Measurements from ENCODE around the gene SLC9A6. TPM values are rescaled to one million over a fixed set of nuclear protein-coding genes. Genes with fewer than 3 reads are reported as not detected.

The SLC9A6 gene
- 10 to 100 TPM; 12.1 to 13.3 TPM for total RNA-seq
- long read RNA-seq, donor 1, full-length matches to known transcripts, result 1 of 4 reads
- long read RNA-seq, donor 1, partial matches to known transcripts, result 0 of 4 reads
- long read RNA-seq, donor 1, other reads (novel, unspliced or antisense), result 3 of 4 reads
- long read RNA-seq, donor 2, full-length matches to known transcripts, result 1 of 3 reads
- long read RNA-seq, donor 2, partial matches to known transcripts, result 1 of 3 reads
- long read RNA-seq, donor 2, other reads (novel, unspliced or antisense), result 1 of 3 reads

DNA sequence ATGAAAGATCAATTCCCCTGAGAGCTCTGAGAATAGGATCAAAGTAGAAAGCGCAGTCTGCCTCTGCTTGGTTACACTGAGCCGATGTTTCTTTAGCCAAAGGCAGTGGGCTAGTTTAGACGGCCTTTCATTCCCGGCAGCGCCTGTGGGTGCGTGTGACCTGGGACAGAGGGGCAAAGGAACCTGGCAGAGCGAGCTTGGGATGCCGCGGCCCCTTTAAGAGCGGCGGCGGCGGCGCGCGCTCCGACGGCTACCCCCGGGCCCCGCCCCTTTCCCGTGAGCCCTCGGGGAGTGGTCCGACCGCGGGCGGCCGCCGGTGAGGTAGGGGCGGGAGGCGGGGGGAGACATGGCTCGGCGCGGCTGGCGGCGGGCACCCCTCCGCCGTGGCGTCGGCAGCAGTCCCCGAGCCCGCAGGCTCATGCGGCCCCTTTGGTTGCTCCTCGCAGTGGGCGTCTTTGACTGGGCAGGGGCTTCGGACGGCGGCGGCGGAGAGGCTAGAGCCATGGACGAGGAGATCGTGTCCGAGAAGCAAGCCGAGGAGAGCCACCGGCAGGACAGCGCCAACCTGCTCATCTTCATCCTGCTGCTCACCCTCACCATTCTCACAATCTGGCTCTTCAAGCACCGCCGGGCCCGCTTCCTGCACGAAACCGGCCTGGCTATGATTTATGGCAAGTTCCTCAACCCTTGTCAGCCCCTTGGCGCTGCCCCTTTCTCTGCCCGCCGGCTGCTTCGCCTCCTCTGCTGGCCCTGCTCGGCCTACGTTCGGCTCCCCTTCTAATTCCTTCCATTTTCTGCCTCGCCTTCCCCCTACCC lies at the start of gene SLC9A6:
TSS of gene SLC9A6 (plus strand) at position 279 of the 816 bp plus-strand sequence. CDS start at position 503, 224 bp downstream.
- intact Hi-C loops (cut with DNase I), result no loop called here
- DNase-seq (ENCODE audit: low spot score), result peak; percentile 92

DNA sequence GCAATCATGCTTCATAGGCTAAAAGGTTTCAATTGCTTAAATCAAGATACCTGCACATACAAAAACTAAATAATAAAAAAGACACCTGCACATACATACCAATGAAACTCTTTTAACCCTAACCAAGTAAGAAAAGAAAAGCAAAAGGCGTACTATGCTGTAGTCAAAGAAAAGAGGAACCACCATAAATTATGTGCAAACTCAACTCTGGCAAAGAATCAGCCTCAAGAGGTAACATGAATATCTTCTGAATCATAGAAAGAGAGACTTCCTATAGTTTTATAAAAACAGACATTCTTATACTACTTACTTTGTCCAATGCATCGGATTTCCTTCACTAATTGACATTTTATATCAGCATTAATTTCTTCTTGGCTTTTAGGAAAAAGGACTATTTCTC lies 40.7 kb upstream of the SLC9A6 start:
- intact Hi-C loops (cut with DNase I), result no loop called here
- DNase-seq (ENCODE audit: low spot score), result no peak

DNA sequence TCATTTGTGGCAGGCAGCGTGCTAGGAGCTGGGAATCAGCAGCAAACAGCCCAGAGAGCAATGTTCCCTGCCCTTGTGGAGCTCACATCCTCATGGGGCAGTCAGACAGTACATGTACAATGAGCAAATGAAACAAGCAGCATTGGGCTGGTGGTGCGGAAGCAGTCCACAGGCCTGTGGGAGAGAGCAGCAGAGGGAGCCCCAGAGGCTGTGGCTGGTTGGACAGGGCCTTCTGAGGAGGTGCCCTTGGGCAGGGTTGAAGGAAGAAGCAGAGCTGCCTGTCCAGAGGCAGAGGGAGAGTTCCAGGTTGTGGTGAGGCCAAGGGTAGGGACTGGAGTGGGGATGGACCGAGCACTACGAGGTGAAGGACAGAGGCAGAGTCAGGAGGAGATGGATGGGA lies 33.9 kb upstream of the SLC9A6 start:
- intact Hi-C loops (cut with DNase I), result no loop called here
- DNase-seq (ENCODE audit: low spot score), result no peak

DNA sequence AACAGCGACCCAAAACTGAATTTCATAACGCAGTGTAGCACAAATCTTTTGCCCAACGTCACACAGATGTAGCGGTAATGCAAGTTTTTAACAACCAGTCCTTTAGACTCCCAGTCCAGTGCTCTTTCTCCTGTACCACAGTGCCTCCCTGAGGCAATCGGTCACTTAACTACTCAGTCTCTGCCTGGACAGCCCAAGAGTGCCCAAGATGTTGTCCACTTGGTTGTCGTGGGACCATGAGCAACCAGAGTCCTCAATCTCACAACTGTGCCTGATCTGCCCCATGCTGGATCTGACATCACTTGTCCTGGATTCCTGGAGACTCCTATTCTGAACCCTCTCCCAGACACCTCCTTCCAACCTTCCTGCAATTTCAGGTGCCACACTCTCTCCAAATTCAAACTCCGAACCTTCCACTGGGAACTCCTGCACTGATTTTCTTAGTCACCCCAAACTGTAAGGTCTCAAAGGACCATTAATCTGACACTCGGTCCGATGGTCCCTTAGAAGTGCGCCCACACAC lies 12.1 kb upstream of the SLC9A6 start:
- DNase-seq (ENCODE audit: low spot score), result no peak
- intact Hi-C loops (cut with DNase I), result no loop called here

DNA sequence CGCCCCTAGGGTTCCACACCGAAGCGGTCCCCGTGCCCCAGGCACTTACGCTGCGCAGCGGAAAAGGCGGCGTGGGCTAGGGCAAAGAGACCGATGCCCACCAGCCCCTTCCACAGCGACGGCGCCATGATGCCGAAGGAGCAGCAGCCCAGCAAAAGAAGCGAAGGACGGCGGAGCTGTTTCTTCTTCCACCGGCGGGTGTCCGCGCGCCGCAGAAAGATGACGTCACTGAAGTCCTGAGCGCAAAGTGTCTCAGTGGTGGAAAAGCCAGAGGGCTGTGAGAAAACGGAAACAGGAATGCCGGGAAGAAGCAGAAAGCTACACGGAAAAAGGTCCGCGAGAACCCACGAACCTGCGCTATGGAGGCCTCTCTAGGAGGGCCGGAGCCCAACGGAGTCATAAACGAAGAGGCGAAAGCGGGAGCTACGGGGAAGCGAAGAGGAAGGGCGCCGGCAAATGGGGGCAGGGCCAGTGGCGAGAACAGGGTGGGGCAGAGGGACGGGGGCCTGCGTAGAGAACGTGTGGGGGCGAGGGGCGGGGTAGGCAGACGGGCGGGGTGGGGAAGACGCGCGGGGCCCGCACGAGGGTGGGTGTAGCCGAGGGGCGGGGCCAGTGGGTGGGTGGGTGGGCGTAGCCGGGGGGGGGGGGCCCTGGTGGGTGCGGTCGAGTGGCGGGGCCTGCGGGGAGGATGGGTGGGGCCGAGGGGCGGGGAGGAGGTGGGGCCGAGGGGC lies 11.5 kb upstream of the SLC9A6 start, which contains the start of gene MMGT1:
TSS of gene MMGT1 (minus strand) at position 441 of the 731 bp plus-strand sequence. CDS start at position 128, 313 bp downstream.
- intact Hi-C loops (cut with DNase I), result no loop called here
- peak; percentile 94 for DNase-seq (ENCODE audit: low spot score)

DNA sequence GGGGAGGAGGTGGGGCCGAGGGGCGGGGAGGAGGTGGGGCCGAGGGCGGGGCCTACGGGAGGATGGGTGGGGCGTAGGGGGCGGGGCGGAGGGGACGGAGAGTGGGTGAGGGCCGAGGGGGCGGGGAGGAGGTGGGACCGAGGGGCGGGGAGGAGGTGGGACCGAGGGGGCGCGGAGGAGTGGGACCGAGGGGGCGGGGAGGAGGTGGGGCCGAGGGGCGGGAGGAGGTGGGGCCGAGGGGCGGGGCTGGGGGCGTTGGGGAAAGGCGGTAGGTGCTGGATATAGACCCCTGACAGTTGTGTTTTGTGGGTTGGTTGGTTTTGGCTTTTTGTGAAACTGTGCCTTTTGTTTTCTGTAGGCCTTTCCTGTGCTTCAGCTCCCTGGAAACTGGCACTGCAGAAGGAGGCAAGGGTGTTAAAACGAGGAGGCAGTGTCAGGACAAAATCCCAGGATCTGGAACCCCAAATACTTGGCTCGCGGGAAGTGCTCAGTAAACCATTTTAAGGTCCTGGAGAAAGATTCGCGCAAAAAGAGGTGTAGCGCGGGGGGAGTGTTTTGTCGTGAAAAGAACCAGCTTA lies 10.9 kb upstream of the SLC9A6 start:
- intact Hi-C loops (cut with DNase I), result no loop called here

DNA sequence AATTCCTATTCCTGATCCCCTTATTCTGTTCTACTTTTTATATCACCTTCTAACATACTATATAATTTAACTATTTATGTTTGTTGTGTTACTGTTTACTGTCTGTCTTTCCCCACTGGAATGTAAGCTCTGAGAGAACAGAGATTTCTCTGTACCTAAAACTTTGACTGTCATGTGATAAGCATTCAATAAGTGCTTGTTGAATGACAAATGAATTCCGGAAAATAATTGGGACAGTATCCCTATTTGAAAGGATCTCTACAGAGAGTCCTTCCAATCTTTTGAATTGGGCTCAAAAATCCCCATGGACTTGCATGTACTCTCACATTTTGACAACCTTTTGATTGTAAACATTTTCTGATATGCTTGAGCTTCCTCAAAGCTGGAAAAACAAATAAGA lies 9.8 kb upstream of the SLC9A6 start:
- DNase-seq (ENCODE audit: low spot score), result no peak
- intact Hi-C loops (cut with DNase I), result no loop called here

More for the DNA sequence above, 10.9 kb upstream of the SLC9A6 start:
- DNase-seq (ENCODE audit: low spot score), result peak; percentile 90

DNA sequence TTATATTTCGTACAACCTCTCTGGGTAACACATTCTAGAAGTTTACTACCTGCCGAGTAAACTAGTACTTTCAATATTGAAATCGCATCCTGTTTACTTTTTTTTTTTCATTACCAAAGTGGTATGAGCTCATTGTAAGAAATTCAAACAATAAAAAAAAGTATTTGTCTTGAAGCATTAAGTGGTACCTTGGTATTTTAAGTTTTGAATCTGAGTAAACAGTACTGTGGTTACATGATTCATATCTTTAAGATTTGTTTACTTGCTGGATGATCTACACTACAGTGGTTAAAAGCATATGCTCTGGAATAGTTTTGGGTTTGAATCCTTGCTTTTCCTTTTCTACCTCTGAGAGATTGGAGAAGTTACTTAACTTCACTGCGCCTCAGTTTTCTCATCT lies 7.6 kb upstream of the SLC9A6 start:
- intact Hi-C loops (cut with DNase I), result loop anchor here in 1 of 2 donors (2.0 kb wide), 1 partner anchor 73 kb away; no protein-coding TSS in a partner anchor
- no peak for DNase-seq (ENCODE audit: low spot score)

DNA sequence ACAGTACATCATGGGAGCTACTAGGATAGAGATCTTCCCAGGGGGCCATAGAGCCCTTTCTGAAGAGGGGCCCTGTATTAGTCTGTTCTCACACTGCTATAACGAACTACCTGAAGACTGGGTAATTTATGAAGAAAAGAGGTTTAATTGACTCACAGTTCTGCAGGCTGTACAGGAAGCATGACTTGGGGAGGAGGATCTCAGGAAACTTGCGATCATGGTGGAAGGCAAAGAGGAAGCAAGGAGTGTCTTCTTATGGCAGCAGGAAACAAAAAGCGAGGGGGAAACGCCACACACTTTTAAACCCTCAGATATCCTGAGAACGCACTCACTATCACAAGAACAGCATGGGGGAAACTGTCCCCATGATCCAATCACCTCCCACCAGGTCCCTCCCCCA lies 4.2 kb upstream of the SLC9A6 start:
- intact Hi-C loops (cut with DNase I), result no loop called here
- DNase-seq (ENCODE audit: low spot score), result no peak

DNA sequence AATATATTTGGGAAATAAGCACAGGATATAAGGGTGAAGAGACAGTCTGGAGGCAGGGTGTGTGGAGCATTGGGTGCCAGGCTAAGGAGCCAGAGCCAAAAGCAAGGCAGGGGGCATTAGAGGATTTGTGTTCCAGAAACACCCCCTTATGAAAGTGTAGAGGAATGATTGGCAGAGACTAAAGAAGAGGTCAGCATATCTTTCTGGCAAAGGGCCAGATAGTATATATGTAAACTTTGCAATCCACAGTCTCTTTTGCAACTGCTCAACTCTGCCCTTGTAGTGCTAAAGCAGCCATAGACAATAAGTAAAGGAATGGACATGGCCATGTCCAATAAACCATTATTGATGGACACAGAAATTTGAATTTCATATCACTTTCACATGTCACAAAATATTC lies 3.6 kb upstream of the SLC9A6 start:
- DNase-seq (ENCODE audit: low spot score), result no peak
- intact Hi-C loops (cut with DNase I), result no loop called here

DNA sequence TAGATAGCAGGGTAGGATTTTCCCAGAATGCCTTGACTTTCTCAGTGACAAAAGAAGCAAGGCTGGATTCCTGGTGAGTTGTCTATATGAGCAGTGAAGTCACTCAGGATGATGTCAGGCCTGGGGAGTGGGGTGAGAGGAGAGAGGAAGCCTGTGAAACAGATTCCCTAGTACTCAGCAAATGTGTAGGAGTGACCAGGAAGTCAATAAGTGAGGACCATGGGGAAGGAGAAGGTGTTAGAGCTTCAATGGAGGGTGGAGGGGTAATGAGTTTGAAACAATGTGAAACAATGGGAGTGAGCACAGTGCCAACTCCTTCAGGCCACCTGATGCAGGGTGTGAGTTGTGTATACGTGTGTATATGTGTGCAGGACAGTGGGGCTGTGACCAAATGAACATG lies 2.4 kb upstream of the SLC9A6 start:
- intact Hi-C loops (cut with DNase I), result no loop called here

DNA sequence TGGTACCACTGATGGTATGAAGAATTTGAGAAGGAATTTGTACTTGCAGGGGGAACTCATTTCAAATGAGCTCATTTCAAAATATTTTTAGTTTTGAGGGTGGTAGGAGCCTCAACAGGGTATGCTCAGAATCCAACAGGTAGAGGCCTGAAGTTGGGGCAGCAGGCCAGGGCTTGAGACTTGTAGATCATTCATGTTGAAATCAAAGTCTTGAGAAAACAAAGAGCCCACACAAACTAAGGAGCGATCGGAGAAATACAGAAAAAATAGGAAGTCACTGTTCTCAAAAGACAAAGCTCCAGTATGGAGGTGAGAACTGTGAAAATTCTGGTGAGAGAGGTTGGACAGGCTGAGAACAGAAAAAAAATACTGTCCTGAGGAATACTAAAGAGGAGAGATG lies 979 bp upstream of the SLC9A6 start:
- intact Hi-C loops (cut with DNase I), result no loop called here
- no peak for DNase-seq (ENCODE audit: low spot score)

More for the DNA sequence above, 2.4 kb upstream of the SLC9A6 start:
- no peak for DNase-seq (ENCODE audit: low spot score)

DNA sequence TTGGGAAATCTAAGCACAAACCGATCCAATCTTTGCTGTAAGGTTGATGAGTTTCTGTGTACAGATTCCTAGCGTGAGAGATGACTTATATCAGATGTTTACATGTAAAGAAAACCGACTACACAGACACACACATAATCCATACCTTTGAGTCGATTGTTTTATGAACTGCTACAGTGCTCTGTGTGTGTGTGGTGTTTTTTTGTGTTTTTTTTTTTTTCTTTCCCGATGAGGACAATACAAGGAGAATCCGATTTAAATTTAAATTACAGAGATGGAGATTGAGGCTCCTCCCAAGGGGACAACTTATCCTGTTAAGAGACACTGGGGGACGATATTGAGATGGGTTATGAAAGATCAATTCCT lies 461 bp upstream of the SLC9A6 start:
- intact Hi-C loops (cut with DNase I), result no loop called here
- no peak for DNase-seq (ENCODE audit: low spot score)

DNA sequence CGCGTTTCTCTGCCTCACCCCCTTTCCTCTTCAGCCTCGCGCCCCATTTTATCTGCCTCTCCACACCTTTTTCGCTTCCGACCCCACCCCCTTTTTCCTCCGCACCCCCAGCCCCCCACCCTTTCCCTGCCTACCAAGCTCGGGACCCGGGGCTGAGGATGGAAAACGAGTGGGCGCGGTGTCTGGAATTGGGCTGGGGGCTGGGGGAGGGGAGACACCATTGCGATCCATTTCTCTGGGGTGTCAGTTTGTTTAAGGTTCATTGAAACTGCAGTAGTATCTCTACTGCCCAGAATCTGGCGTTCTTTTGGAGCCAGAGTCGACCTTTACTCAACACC lies 707 bp downstream of the SLC9A6 start:
- intact Hi-C loops (cut with DNase I), result no loop called here
- DNase-seq (ENCODE audit: low spot score), result no peak

DNA sequence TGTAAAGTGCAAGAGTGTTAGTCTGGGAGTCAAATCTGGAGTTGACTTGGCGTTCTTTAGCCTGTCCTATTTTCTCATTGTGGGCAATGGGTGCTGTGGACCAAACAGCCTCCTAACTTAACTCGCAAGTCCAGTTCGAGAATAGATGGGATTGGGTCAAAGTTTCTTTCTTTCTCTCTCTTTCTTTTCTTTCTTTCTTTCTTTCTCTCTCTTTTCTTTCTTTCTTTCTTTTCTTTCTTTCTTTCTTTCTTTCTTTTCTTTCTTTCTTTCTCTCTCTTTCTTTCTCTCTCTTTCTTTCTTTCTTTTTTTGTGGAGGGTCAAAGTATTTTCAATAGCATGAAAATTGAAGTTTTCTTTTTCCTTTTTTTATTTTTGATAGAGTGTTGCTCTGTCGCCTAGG lies 3.0 kb downstream of the SLC9A6 start:
- intact Hi-C loops (cut with DNase I), result no loop called here

DNA sequence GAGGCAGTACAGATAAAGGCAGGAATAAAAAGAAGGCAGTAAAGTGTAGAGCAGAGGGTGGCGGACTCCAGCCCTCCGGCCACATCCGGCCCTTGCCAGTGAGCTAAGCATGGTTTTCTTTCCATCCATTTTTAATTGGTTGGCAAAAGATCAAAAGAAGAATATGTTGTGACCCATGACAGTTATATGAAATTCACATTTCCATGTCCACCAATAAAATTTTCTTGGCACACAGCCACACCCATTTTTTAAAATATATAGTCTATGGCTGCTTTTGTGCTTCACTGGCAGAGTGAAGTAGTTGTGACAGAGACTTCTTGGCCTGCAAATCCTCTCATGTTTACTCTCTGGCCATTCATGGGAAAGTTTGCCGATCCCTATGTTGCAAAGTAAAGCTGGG lies 29.8 kb downstream of the SLC9A6 start:
- no peak for DNase-seq (ENCODE audit: low spot score)
- intact Hi-C loops (cut with DNase I), result no loop called here

More for the DNA sequence above, 3.0 kb downstream of the SLC9A6 start:
- no peak for DNase-seq (ENCODE audit: low spot score)

DNA sequence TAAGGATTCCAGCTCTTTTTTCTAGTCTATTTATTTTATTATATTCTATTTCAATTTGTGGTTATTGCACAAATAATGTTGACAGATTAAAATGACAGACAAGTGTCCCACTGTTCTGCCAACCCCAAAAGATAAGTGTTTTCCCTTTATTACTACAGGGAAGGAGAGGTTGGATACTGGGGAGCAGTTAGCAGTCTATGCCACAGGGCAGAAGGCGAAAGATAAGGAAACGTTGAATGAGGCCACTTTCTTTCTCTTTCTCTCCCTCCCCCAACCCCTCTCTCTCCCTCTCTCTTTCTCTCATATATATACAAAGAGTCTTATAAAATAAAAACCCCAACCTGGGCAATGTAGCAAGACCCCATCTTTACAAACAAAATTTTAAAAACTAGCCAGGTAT lies 31.6 kb downstream of the SLC9A6 start:
- DNase-seq (ENCODE audit: low spot score), result no peak
- intact Hi-C loops (cut with DNase I), result no loop called here

DNA sequence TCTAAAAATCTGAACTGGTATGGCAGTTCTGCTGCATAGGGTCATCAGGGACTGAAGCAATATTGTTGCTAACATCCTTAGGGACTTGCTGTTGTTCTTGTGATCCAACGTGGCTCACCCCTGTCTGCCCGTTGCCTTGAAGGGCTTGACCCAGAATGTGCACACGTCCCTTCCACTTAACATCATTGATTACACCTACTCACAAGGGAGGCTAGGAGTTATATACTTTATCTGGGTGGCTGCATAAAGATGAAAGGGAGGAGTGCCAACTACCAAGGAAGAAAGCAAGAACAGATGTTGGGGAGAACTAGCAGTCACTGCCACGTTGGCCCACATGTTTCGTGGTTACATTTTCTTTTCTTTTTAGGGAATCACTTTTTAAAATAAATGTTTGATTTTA lies 34.0 kb downstream of the SLC9A6 start:
- DNase-seq (ENCODE audit: low spot score), result no peak
- intact Hi-C loops (cut with DNase I), result no loop called here

DNA sequence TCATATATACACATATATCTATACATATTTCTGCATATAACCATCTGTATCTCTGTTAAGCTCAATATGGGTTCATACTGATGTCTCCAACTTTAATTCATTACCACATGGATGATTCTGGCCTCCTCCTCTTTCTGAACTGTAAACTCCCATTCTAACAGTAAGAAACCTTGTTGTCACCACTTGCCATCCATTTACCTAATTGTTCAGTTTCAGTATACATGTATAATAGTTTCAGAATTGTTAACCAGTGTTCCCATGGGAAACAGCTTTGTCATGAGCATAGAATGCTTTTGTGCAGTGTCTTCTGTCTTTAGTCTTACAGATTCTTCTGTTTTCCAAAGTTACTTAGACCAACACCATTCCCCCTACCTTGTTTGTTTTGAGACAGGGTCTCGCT lies 35.9 kb downstream of the SLC9A6 start:
- intact Hi-C loops (cut with DNase I), result loop anchor here in 1 of 2 donors (10.0 kb wide), 1 partner anchor 224 kb away; no protein-coding TSS in a partner anchor
- no peak for DNase-seq (ENCODE audit: low spot score)
